Esophagus muscularis mucosa (tissue), 4 donors: ENCODE data around the gene BTRC. TPM values are rescaled to one million over a fixed set of nuclear protein-coding genes. Genes with fewer than 3 reads are reported as not detected.

Source experiments
- DNase-seq: peaks from one replicate; pipeline ENCODE4 v3.0.0-alpha.2; 2017; ENCODE audit errors: extremely low spot score
- H3K27ac ChIP-seq, 4 donors: fragments of 200-600 bp; sonication (generic); replicated peaks in 1 of 4; 1 replicate in 3 of 4; 2 replicates in 1 of 4; pipeline ENCODE4 v1.5.1; 2016 to 2019; ENCODE audit warnings: mild to moderate bottlenecking in 1 of 4
- H3K27me3 ChIP-seq, 4 donors: fragments of 200-600 bp; sonication (generic); one replicate each; pipeline versions ENCODE4 v1.5.1 to v1.6.0; 2016 to 2019
- H3K36me3 ChIP-seq, 4 donors: fragments of 200-600 bp; sonication (generic); one replicate each; pipeline ENCODE4 v1.5.1; 2016 to 2019
- H3K4me1 ChIP-seq, 4 donors: fragments of 200-600 bp; sonication (generic); one replicate each; pipeline ENCODE4 v1.5.1; 2016 to 2019
- H3K4me3 ChIP-seq, 4 donors: fragments of 200-600 bp; sonication (generic); 1 replicate in 2 of 4; 2 replicates in 2 of 4; pipeline ENCODE4 v1.5.1; 2016 to 2019; ENCODE audit warnings: mild to moderate bottlenecking in 4 of 4, moderate library complexity in 1 of 4
- H3K9me3 ChIP-seq, 4 donors: fragments of 200-600 bp; sonication (generic); 1 replicate in 3 of 4; 2 replicates in 1 of 4; pipeline ENCODE4 v1.5.1; 2016 to 2019
- CTCF ChIP-seq, 3 experiments: fragments of 200-600 bp in 2 of 3; fragments of 450-650 bp in 1 of 3; sonication (generic) in 2 of 3; IDR thresholded peaks; one replicate each; pipeline ENCODE4 v1.5.1; 2017 to 2019; ENCODE audit warnings: antibody characterized with exemption in 3 of 3, mild to moderate bottlenecking in 2 of 3, moderate library complexity in 1 of 3
- EP300 ChIP-seq: sonication (generic); formaldehyde crosslinking; IDR thresholded peaks from one replicate; pipeline ENCODE4 v1.6.1; 2017; ENCODE audit warnings: antibody characterized with exemption
- POLR2A ChIP-seq: fragments of 450-650 bp; IDR thresholded peaks from one replicate; pipeline ENCODE4 v1.6.1; 2017; ENCODE audit warnings: antibody characterized with exemption, moderate library complexity, mild to moderate bottlenecking, low read depth
- POLR2AphosphoS5 ChIP-seq, 2 donors: sonication (generic); formaldehyde crosslinking; IDR thresholded peaks; one replicate each; pipeline ENCODE4 v1.6.1; 2017; ENCODE audit warnings: antibody characterized with exemption in 2 of 2
- WGBS: methylation state at CpG from one replicate; pipeline ENCODE4 v1.1.5; 2018; 5-methylcytosine and 5-hydroxymethylcytosine counted together
- intact Hi-C: fragments of 100-400 bp; cut with DNase I; formaldehyde crosslinking; loops from one replicate; pipeline ENCODE4 v1.15.1; 2023
- total RNA-seq, 4 donors: library from RNA; depleted of rRNA; stranded (reverse); fragments of >200 nt; gene quantifications; one replicate each; pipeline versions ENCODE4 v1.1.0 to v1.2.1, GENCODE V29; 2016

The BTRC gene
- total RNA-seq, 4 donors from 2014 or later = 10.1 to 20.0 (median 10.4) TPM

DNA sequence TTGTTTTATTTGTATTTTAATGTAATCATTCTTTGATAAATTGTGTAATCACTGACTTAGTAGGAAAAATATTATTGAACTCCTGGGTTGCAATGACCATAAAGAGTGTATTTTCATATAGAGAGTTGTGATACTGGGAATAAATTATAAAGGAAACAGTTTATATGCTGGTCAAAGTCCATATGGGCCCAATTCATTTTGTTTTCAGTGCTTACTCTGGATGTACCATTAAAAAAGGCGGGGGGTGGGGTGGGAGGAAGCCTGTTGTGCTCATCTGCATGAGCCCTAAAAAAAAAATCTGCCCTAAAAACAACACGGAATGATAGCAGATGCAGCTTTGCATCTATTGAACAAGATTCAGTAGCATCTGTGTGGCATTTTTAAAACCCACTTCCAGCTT, 114.2 kb downstream of the BTRC start:
- H3K4me1 ChIP-seq = peaks cover 11 to 16% (median 15%) of the 10 kb centered on the region in 4 donors
- no peaks in the 10 kb centered on the region for H3K27me3 ChIP-seq
- H3K27ac ChIP-seq = no peak overlapping the region
- TF ChIP-seq POLR2AphosphoS5 (IDR thresholded peaks at IDR 0.05) (no peak), EP300 (no peak), CTCF (IDR thresholded peaks at IDR 0.05) (no peak), POLR2A (no peak)
- DNase-seq = no peak
- peaks cover 0 to 2% (median 0%) of the 10 kb centered on the region in 4 donors for H3K36me3 ChIP-seq
- WGBS = 87% methylated on average over 2 of the region's 2 CpGs
- intact Hi-C loops = loop anchor here (5.0 kb wide), 1 partner anchor 251 kb away; no protein-coding TSS in a partner anchor
- H3K4me3 ChIP-seq = no peak overlapping the region
- no peaks in the 10 kb centered on the region for H3K9me3 ChIP-seq

- no peak for TF ChIP-seq POLR2AphosphoS5 (IDR thresholded peaks at IDR 0.05)
- no peak for TF ChIP-seq CTCF (IDR thresholded peaks at IDR 0.05)
- TF ChIP-seq POLR2A = no peak
- TF ChIP-seq EP300 = no peak
- H3K36me3 ChIP-seq = peaks cover 0 to 15% (median 6%) of the 10 kb centered on the region in 4 donors
- H3K4me3 ChIP-seq = no peak overlapping the region
- H3K27me3 ChIP-seq = no peaks in the 10 kb centered on the region
- DNase-seq = no peak
- H3K9me3 ChIP-seq = no peaks in the 10 kb centered on the region
- WGBS = 87% methylated on average over 3 of the region's 3 CpGs
- intact Hi-C loops = no loop called here
- no peak overlapping the region for H3K27ac ChIP-seq
- H3K4me1 ChIP-seq = no peaks in the 10 kb centered on the region
These were observed 122.4 kb downstream of the BTRC start for GRCh38 chr10:101476383-101476782.

DNA sequence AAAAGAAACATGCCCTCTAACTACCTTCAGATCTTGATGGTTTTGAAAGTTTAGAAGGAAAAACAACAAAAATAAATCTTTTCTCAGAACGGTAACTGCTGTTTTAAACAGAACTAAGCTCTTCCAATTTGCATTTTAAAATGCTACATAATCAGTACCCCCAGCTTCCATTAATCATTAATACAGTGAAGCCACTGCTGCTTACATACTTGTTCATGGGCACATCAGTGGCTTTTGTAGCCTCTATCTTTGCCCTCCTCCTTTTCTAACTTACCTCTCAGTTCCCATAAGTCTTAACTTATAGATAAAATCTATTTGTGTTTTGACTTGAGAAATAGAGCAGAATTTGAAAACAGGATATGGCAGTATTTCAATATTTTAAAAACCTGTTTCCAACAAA, 125.0 kb downstream of the BTRC start:
- Histone ChIP-seq H3K4me3 (no peak overlapping the region), H3K36me3 (peaks cover 0 to 21% (median 6%) of the 10 kb centered on the region in 4 donors), H3K9me3 (no peaks in the 10 kb centered on the region), H3K4me1 (no peaks in the 10 kb centered on the region), H3K27ac (no peak overlapping the region), H3K27me3 (no peaks in the 10 kb centered on the region)
- WGBS = 68% methylated on average over 1 of the region's 1 CpG
- TF ChIP-seq POLR2AphosphoS5 (IDR thresholded peaks at IDR 0.05) (no peak), POLR2A (no peak), EP300 (no peak), CTCF (IDR thresholded peaks at IDR 0.05) (no peak)
- DNase-seq = no peak
- intact Hi-C loops = no loop called here

GRCh38 chr10:101481256-101481655, 127.3 kb downstream of the BTRC start:
- no peak for DNase-seq
- TF ChIP-seq CTCF (IDR thresholded peaks at IDR 0.05) (no peak), POLR2AphosphoS5 (IDR thresholded peaks at IDR 0.05) (no peak), POLR2A (no peak), EP300 (no peak)
- Histone ChIP-seq H3K36me3 (peaks cover 0 to 21% (median 6%) of the 10 kb centered on the region in 4 donors), H3K9me3 (no peaks in the 10 kb centered on the region), H3K27me3 (no peaks in the 10 kb centered on the region), H3K27ac (no peak overlapping the region), H3K4me3 (no peak overlapping the region), H3K4me1 (no peaks in the 10 kb centered on the region)
- intact Hi-C loops = no loop called here

- no peak for TF ChIP-seq EP300
- no peak for TF ChIP-seq POLR2A
- no peak for TF ChIP-seq POLR2AphosphoS5 (IDR thresholded peaks at IDR 0.05)
- intact Hi-C loops = no loop called here
- Histone ChIP-seq H3K4me1 (no peaks in the 10 kb centered on the region), H3K27me3 (no peaks in the 10 kb centered on the region), H3K27ac (no peak overlapping the region), H3K9me3 (no peaks in the 10 kb centered on the region), H3K4me3 (no peak overlapping the region), H3K36me3 (peaks cover 0 to 21% (median 6%) of the 10 kb centered on the region in 4 donors)
- no peak for DNase-seq
- 98% methylated on average over 10 of the region's 10 CpGs for WGBS
These were observed 128.6 kb downstream of the BTRC start for GRCh38 chr10:101482568-101482967.
